B cell (primary cell): Measurements from ENCODE around the gene FMNL3. TPM values are rescaled to one million over a fixed set of nuclear protein-coding genes. Genes with fewer than 3 reads are reported as not detected.

ENCODE experiments used
- ATAC-seq: fragments of 200-7000 bp; cut with Tn5 transposase; one replicate; pipeline ENCODE4 v1.10.0; 2021; ENCODE audit warnings: low read depth, mild to moderate bottlenecking, moderate number of reproducible peaks, moderate library complexity
- CTCF ChIA-PET: fragments of 350-600 bp; sonication (Branson Sonifier 250); formaldehyde crosslinking; loops from one replicate; lab custom pipeline; 2021; ENCODE audit warnings: antibody characterized with exemption, inconsistent platforms; lab: Charles Lee
- POLR2A ChIA-PET: fragments of 350-600 bp; sonication (Branson Sonifier 250); formaldehyde crosslinking; loops from one replicate; lab custom pipeline; 2021; ENCODE audit warnings: antibody characterized with exemption; lab: Charles Lee
- DNase-seq: peaks from one replicate; pipeline ENCODE4 v3.0.0; 2013
- H2AFZ ChIP-seq: 2 replicates; pipeline ENCODE4 v1.6.1; 2012; ENCODE audit warnings: mild to moderate bottlenecking, low read depth, low read length; ENCODE audit not compliant: insufficient read depth, poor library complexity, severe bottlenecking
- H3K27ac ChIP-seq, 2 donors: 1 replicate in 1 of 2; 2 replicates in 1 of 2; pipeline ENCODE4 v1.5.1; 2012 to 2013; ENCODE audit warnings: low read length in 2 of 2, mild to moderate bottlenecking in 2 of 2, moderate library complexity in 1 of 2
- H3K27me3 ChIP-seq, 4 experiments: fragments of 200-600 bp in 1 of 4; sonication (generic) in 1 of 4; replicated peaks in 1 of 4; 1 replicate in 2 of 4; 2 replicates in 2 of 4; pipeline versions ENCODE4 v1.6.1 to v1.7.0; 2013 to 2016; ENCODE audit warnings: low read length in 3 of 4, mild to moderate bottlenecking in 2 of 4, mixed read lengths in 1 of 4, moderate library complexity in 1 of 4; ENCODE audit not compliant: insufficient read depth in 4 of 4, control insufficient read depth in 3 of 4; ENCODE audit errors: control extremely low read depth in 1 of 4
- H3K36me3 ChIP-seq, 2 experiments: replicated peaks in 1 of 2; 1 replicate in 1 of 2; 2 replicates in 1 of 2; pipeline versions ENCODE4 v1.6.1 to v1.7.1; 2013; ENCODE audit warnings: low read length in 1 of 2; ENCODE audit not compliant: insufficient read depth in 2 of 2, control insufficient read depth in 1 of 2; ENCODE audit errors: control extremely low read depth in 1 of 2, extremely low read depth in 1 of 2
- H3K4me1 ChIP-seq, 2 donors: fragments of 200-600 bp in 1 of 2; sonication (generic) in 1 of 2; 1 replicate in 1 of 2; 2 replicates in 1 of 2; pipeline versions ENCODE4 v1.5.1 to v1.6.1; 2013 to 2017; ENCODE audit warnings: low read length in 2 of 2; ENCODE audit not compliant: control insufficient read depth in 2 of 2, insufficient read depth in 2 of 2
- H3K4me2 ChIP-seq: replicated peaks from 2 replicates; pipeline ENCODE3; 2012; ENCODE audit warnings: mild to moderate bottlenecking, low read depth, low read length; ENCODE audit not compliant: poor library complexity, severe bottlenecking
- H3K4me3 ChIP-seq, 5 experiments: fragments of 200-600 bp in 1 of 5; sonication (generic) in 1 of 5; 1 replicate in 3 of 5; 2 replicates in 2 of 5; pipeline versions ENCODE4 v1.5.1 to v1.7.0; 2011 to 2016; ENCODE audit warnings: low read length in 4 of 5, mild to moderate bottlenecking in 4 of 5, low read depth in 2 of 5, control low read depth in 1 of 5, moderate library complexity in 1 of 5; ENCODE audit not compliant: insufficient read depth in 1 of 5; ENCODE audit errors: control extremely low read depth in 1 of 5, extremely low read depth in 1 of 5
- H3K79me2 ChIP-seq: fragments of 200-600 bp; sonication (generic); one replicate; pipeline ENCODE4 v1.6.0; 2016; ENCODE audit warnings: low read length; ENCODE audit not compliant: control insufficient read depth, insufficient read depth
- H3K9ac ChIP-seq: fragments of 200-600 bp; sonication (generic); 2 replicates; pipeline ENCODE4 v1.6.1; 2017; ENCODE audit warnings: mild to moderate bottlenecking, low read length, moderate library complexity
- H3K9me3 ChIP-seq, 3 donors: one replicate each; pipeline versions ENCODE4 v1.6.1 to v1.7.1; 2013; ENCODE audit warnings: low read length in 2 of 3; ENCODE audit not compliant: control insufficient read depth in 2 of 3, insufficient read depth in 1 of 3; ENCODE audit errors: control extremely low read depth in 1 of 3
- H4K20me1 ChIP-seq: 2 replicates; pipeline ENCODE4 v1.6.0; 2012; ENCODE audit warnings: mild to moderate bottlenecking, low read length; ENCODE audit not compliant: insufficient read depth, control insufficient read depth, poor library complexity, severe bottlenecking
- H3K27ac Mint-ChIP-seq: one replicate; pipeline ENCODE4 v1.8.0; 2021; ENCODE audit warnings: mixed read lengths
- H3K27me3 Mint-ChIP-seq: one replicate; pipeline ENCODE4 v1.8.0; 2021; ENCODE audit warnings: mixed read lengths
- H3K4me1 Mint-ChIP-seq: one replicate; pipeline ENCODE4 v1.8.0; 2021; ENCODE audit warnings: mixed read lengths
- H3K4me3 Mint-ChIP-seq: one replicate; pipeline ENCODE4 v1.8.0; 2021; ENCODE audit warnings: mixed read lengths
- H3K9me3 Mint-ChIP-seq: one replicate; pipeline ENCODE4 v1.8.0; 2022; ENCODE audit warnings: mixed read lengths; ENCODE audit not compliant: insufficient read depth
- CTCF ChIP-seq: fragments of 200-600 bp; IDR thresholded peaks from one replicate; pipeline ENCODE4 v1.8.0; 2022; ENCODE audit warnings: antibody characterized with exemption, mild to moderate bottlenecking
- EZH2 ChIP-seq: IDR thresholded peaks from 2 replicates; pipeline ENCODE4 v1.6.1; 2012; ENCODE audit warnings: borderline replicate concordance, low read depth, mild to moderate bottlenecking, moderate library complexity, low read length; ENCODE audit not compliant: insufficient read depth, poor library complexity, severe bottlenecking
- WGBS: methylation state at CpG from one replicate; pipeline ENCODE4 v1.1.5; 2013; ENCODE audit warnings: missing lambda C conversion rate; ENCODE audit not compliant: insufficient coverage; 5-methylcytosine and 5-hydroxymethylcytosine counted together
- intact Hi-C: fragments of 100-400 bp; cut with micrococcal nuclease; formaldehyde crosslinking; loops from one replicate; pipeline ENCODE4 v1.10.0; 2022
- polyA plus RNA-seq: library from polyadenylated mRNA; depleted of rRNA; stranded (reverse); fragments of >200 nt; gene quantifications from 2 replicates; pipeline ENCODE4 v1.2.3, GENCODE V29; 2012
- total RNA-seq, 2 donors: library from RNA; stranded (reverse); fragments of 120-200 nt in 1 of 2; gene quantifications; 1 replicate in 1 of 2; 2 replicates in 1 of 2; pipeline versions ENCODE4 v1.2.3 to v1.2.4, GENCODE V29; 2013 to 2022

The FMNL3 gene
- total and polyA plus RNA-seq, 2 donors (not counting 1 experiment from before 2014, with no cell fraction given) = 19.3 to 69.9 TPM

GRCh38 chr12:49648712-49649003 lies 58.5 kb downstream of the FMNL3 start:
- intact Hi-C loops = no loop called here
- WGBS = 100% methylated on average over 3 of the region's 3 CpGs
- Mint-ChIP-seq H3K27me3 (no peaks in the 10 kb centered on the region), H3K27ac (peak overlapping the region; percentile 37), H3K9me3 (no peaks in the 10 kb centered on the region), H3K4me3 (no peak overlapping the region), H3K4me1 (peaks cover 25% of the 10 kb centered on the region)
- Histone ChIP-seq H3K79me2 (peaks cover 4% of the 10 kb centered on the region), H3K9ac (no peak overlapping the region), H3K4me2 (no peak overlapping the region), H3K4me1 (peaks cover 16 to 21% of the 10 kb centered on the region in 2 donors), H3K27me3 (no peaks in the 10 kb centered on the region), H3K9me3 (no peaks in the 10 kb centered on the region), H2AFZ (no peak overlapping the region), H3K4me3 (no peak overlapping the region), H3K36me3 (peaks cover 3 to 81% of the 10 kb centered on the region in 2 experiments), H3K27ac (no peak overlapping the region), H4K20me1 (no peaks in the 10 kb centered on the region)
- TF ChIP-seq CTCF (no peak), EZH2 (no peak)
- ChIA-PET CTCF (interaction anchor here (1.2 to 12.5 kb wide), 11 partner anchors 12 to 129 kb away, joined by 3 to 372 read pairs (median 5); partner anchors contain the start of genes FMNL3 and PRPF40B), POLR2A (interaction anchor here (0.6 to 1.9 kb wide), 3 partner anchors 14 to 870 kb away, joined by 4 to 6 read pairs (median 5); no protein-coding TSS in a partner anchor)
- DNase-seq (no peak), ATAC-seq (no peak)

GRCh38 chr12:49647827-49648711 lies 59.1 kb downstream of the FMNL3 start:
- H3K27ac ChIP-seq = peak overlapping the region in 1 of 2 donors; percentile 6
- H3K9ac ChIP-seq = no peak overlapping the region
- intact Hi-C loops = no loop called here

More at GRCh38 chr12:49647827-49648711, 59.1 kb downstream of the FMNL3 start:
- no peak overlapping the region for H3K4me2 ChIP-seq
- Mint-ChIP-seq H3K4me3 (no peak overlapping the region), H3K9me3 (no peaks in the 10 kb centered on the region), H3K27ac (peak overlapping the region; percentile 50), H3K27me3 (no peaks in the 10 kb centered on the region), H3K4me1 (peaks cover 22% of the 10 kb centered on the region)
- ATAC-seq (no peak), DNase-seq (no peak)
- H4K20me1 ChIP-seq = no peaks in the 10 kb centered on the region
- no peak for TF ChIP-seq CTCF
- no peak for TF ChIP-seq EZH2
- WGBS = 85% methylated on average over 15 of the region's 15 CpGs
- H3K4me1 ChIP-seq = peaks cover 16 to 18% of the 10 kb centered on the region in 2 donors
- CTCF ChIA-PET = interaction anchor here (1.0 to 12.5 kb wide), 13 partner anchors 11 to 129 kb away, joined by 3 to 372 read pairs (median 3); partner anchors contain the start of genes FMNL3 and PRPF40B
- no peaks in the 10 kb centered on the region for H3K9me3 ChIP-seq
- no peaks in the 10 kb centered on the region for H3K79me2 ChIP-seq
- H3K27me3 ChIP-seq = no peaks in the 10 kb centered on the region
- H3K36me3 ChIP-seq = peaks cover 3 to 77% of the 10 kb centered on the region in 2 experiments
- no peak overlapping the region for H3K4me3 ChIP-seq
- no peak overlapping the region for H2AFZ ChIP-seq
- POLR2A ChIA-PET = interaction anchor here (0.6 to 1.9 kb wide), 3 partner anchors 13 to 870 kb away, joined by 3 to 6 read pairs (median 5); no protein-coding TSS in a partner anchor
